HS-27A (cell line): ENCODE data around the gene OR5H14.

ENCODE experiments used
- DNase-seq: peaks from one replicate; pipeline ENCODE4 v3.0.0-alpha.2; 2012; ENCODE audit warnings: low read depth, missing footprints

Gene OR5H14

DNA sequence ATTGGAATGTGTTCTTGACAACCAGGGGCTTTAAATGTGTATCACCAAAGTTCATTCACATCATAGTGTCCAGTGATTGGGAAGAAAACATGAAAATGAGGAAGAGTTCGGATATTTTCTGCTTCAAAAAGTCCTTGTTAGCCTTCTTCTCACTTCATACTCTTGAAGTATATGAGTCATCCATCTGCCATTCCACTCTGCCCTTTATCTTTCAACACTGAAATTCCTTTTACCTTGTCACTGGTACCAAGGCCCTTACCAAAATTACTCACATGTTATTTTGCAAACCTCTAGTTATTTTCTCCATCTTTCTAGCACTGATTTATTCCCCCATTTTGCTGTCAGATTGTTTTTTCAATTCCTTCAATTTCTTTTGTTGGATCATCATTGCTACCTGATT lies 51.7 kb downstream of the OR5H14 start:
- DNase-seq, result no peak
